T follicular helper cell (primary cell): ENCODE results near the gene RSRP1.

Source experiments
- DNase-seq: peaks from one replicate; pipeline ENCODE4 v3.0.0-alpha.2; 2020; ENCODE audit warnings: low read depth

RSRP1 gene

GRCh38 chr1:25217598-25218232 lies 29.5 kb downstream of the RSRP1 start:
- no peak for DNase-seq

- no peak for DNase-seq
Observed at GRCh38 chr1:25217015-25217414, 30.2 kb downstream of the RSRP1 start.

GRCh38 chr1:25216123-25216522 lies 31.1 kb downstream of the RSRP1 start:
- DNase-seq: no peak

- no peak for DNase-seq
Observed at GRCh38 chr1:25212725-25213124, 34.5 kb downstream of the RSRP1 start.

GRCh38 chr1:25210728-25211127 lies 36.5 kb downstream of the RSRP1 start:
- no peak for DNase-seq

- no peak for DNase-seq
Observed at GRCh38 chr1:25209516-25209915, 37.7 kb downstream of the RSRP1 start.

- no peak for DNase-seq
Observed at GRCh38 chr1:25208561-25209222, 38.6 kb downstream of the RSRP1 start.

GRCh38 chr1:25208092-25208491 lies 39.2 kb downstream of the RSRP1 start:
- no peak for DNase-seq

- no peak for DNase-seq
Observed at GRCh38 chr1:25206201-25206600, 41.1 kb downstream of the RSRP1 start.

GRCh38 chr1:25205786-25206185 lies 41.5 kb downstream of the RSRP1 start:
- DNase-seq: no peak

GRCh38 chr1:25204797-25205480 lies 42.3 kb downstream of the RSRP1 start:
- no peak for DNase-seq

GRCh38 chr1:25201006-25201405 lies 46.2 kb downstream of the RSRP1 start:
- no peak for DNase-seq

- no peak for DNase-seq
Observed at GRCh38 chr1:25199819-25200620, 47.2 kb downstream of the RSRP1 start.

- DNase-seq: no peak
Observed at GRCh38 chr1:25198663-25199252, 48.5 kb downstream of the RSRP1 start.

GRCh38 chr1:25197982-25198662 lies 49.1 kb downstream of the RSRP1 start:
- no peak for DNase-seq

- DNase-seq: no peak
Observed at GRCh38 chr1:25197235-25197975, 49.8 kb downstream of the RSRP1 start.

- no peak for DNase-seq
Observed at GRCh38 chr1:25196830-25197229, 50.4 kb downstream of the RSRP1 start.

GRCh38 chr1:25195835-25196234 lies 51.4 kb downstream of the RSRP1 start:
- no peak for DNase-seq

- no peak for DNase-seq
Observed at GRCh38 chr1:25194572-25195020, 52.7 kb downstream of the RSRP1 start.

- no peak for DNase-seq
Observed at GRCh38 chr1:25194054-25194453, 53.2 kb downstream of the RSRP1 start.

- no peak for DNase-seq
Observed at GRCh38 chr1:25193229-25193628, 54.0 kb downstream of the RSRP1 start.
